22Rv1 (cell line): Measurements from ENCODE around the gene BOLA1.
"Not testable (repeated sequence)": the region's sequence is repeated elsewhere in the genome, so short reads cannot be mapped to it uniquely, and the experiment has no call there.

Experiments used
- H3K27ac ChIP-seq: fragments of 450-650 bp; 2 replicates; pipeline ENCODE4 v1.5.1; 2017
- CTCF ChIP-seq: fragments of 450-650 bp; IDR thresholded peaks from 2 replicates; pipeline ENCODE4 v1.5.1; 2017; ENCODE audit warnings: mild to moderate bottlenecking
- ZFX ChIP-seq: fragments of 450-650 bp; IDR thresholded peaks from 2 replicates; pipeline ENCODE4 v1.6.1; 2017; ENCODE audit warnings: antibody characterized with exemption, borderline replicate concordance

BOLA1 gene

GRCh38 chr1:149899460-149900284, at the start of gene BOLA1:
BOLA1 (plus strand) TSS chr1:149899568; CDS start chr1:149900060, 492 bp downstream.
- TF ChIP-seq ZFX, result no peak
- TF ChIP-seq CTCF, result no peak
- H3K27ac ChIP-seq, result peak within 1 kb of the TSS; percentile 76

- H3K27ac ChIP-seq, result peak overlapping the region; percentile 96
- TF ChIP-seq CTCF (no peak), ZFX (no peak)
These were observed 49.4 kb upstream of the BOLA1 start for GRCh38 chr1:149849947-149850360.

GRCh38 chr1:149850732-149851345, 48.5 kb upstream of the BOLA1 start:
- peak overlapping the region; percentile 96 for H3K27ac ChIP-seq

- H3K27ac ChIP-seq, result not testable (repeated sequence)
These were observed 47.7 kb upstream of the BOLA1 start for GRCh38 chr1:149851585-149852213.

- H3K27ac ChIP-seq, result not testable (repeated sequence)
These were observed 47.1 kb upstream of the BOLA1 start for GRCh38 chr1:149852263-149852662.

- H3K27ac ChIP-seq, result not testable (repeated sequence)
These were observed 39.1 kb upstream of the BOLA1 start for GRCh38 chr1:149860271-149860670.

- not testable (repeated sequence) for H3K27ac ChIP-seq
These were observed 38.5 kb upstream of the BOLA1 start for GRCh38 chr1:149860684-149861496.

GRCh38 chr1:149861497-149862054, 37.8 kb upstream of the BOLA1 start:
- not testable (repeated sequence) for H3K27ac ChIP-seq

GRCh38 chr1:149866887-149867286, 32.5 kb upstream of the BOLA1 start:
- H3K27ac ChIP-seq, result not testable (repeated sequence)

- H3K27ac ChIP-seq, result not testable (repeated sequence)
These were observed 26.3 kb upstream of the BOLA1 start for GRCh38 chr1:149873060-149873459.

GRCh38 chr1:149877211-149877946, 22.0 kb upstream of the BOLA1 start:
- TF ChIP-seq CTCF (no peak), ZFX (no peak)
- no peak overlapping the region for H3K27ac ChIP-seq
